ENCODE data around the gene CD70.

Gene CD70

GRCh38 chr19:6577476-6578125 lies 13.3 kb downstream of the CD70 start:
- Histone ChIP-seq H3K27me3 (ENCODE audit: insufficient read depth, insufficient read length) (no peaks in the 10 kb centered on the region), H3K9ac (ENCODE audit: insufficient read length, low read depth) (no peak overlapping the region), H3K4me1 (ENCODE audit: insufficient read depth, insufficient read length) (no peaks in the 10 kb centered on the region), H3K4me3 (ENCODE audit: insufficient read length, low read depth) (no peak overlapping the region), H3K9me3 (ENCODE audit: insufficient read depth, low read length) (peaks cover 22% of the 10 kb centered on the region), H3K36me3 (ENCODE audit: insufficient read depth, insufficient read length, low read length) (no peaks in the 10 kb centered on the region)
- TF ChIP-seq ZNF274 (IDR thresholded peaks at IDR 0.05; ENCODE audit: low read depth, low read length) (no peak), YY1 (IDR thresholded peaks at IDR 0.05; ENCODE audit: insufficient read depth, insufficient read length) (no peak), SUZ12 (IDR thresholded peaks at IDR 0.05; ENCODE audit: extremely low read depth, insufficient read depth, insufficient read length) (no peak)
- no peak for DNase-seq (ENCODE audit: low read depth, low spot score)

GRCh38 chr19:6576869-6577475 lies 14.0 kb downstream of the CD70 start:
- Histone ChIP-seq H3K36me3 (ENCODE audit: insufficient read depth, insufficient read length, low read length) (no peaks in the 10 kb centered on the region), H3K9ac (ENCODE audit: insufficient read length, low read depth) (no peak overlapping the region), H3K4me3 (ENCODE audit: insufficient read length, low read depth) (no peak overlapping the region), H3K27me3 (ENCODE audit: insufficient read depth, insufficient read length) (no peaks in the 10 kb centered on the region), H3K4me1 (ENCODE audit: insufficient read depth, insufficient read length) (no peaks in the 10 kb centered on the region), H3K9me3 (ENCODE audit: insufficient read depth, low read length) (peaks cover 22% of the 10 kb centered on the region)
- TF ChIP-seq YY1 (IDR thresholded peaks at IDR 0.05; ENCODE audit: insufficient read depth, insufficient read length) (no peak), SUZ12 (IDR thresholded peaks at IDR 0.05; ENCODE audit: extremely low read depth, insufficient read depth, insufficient read length) (no peak), ZNF274 (IDR thresholded peaks at IDR 0.05; ENCODE audit: low read depth, low read length) (no peak)
- DNase-seq (ENCODE audit: low read depth, low spot score) = no peak

GRCh38 chr19:6573350-6573749 lies 17.6 kb downstream of the CD70 start:
- H3K9ac ChIP-seq (ENCODE audit: insufficient read length, low read depth) = no peak overlapping the region
- H3K4me3 ChIP-seq (ENCODE audit: insufficient read length, low read depth) = no peak overlapping the region
- H3K9me3 ChIP-seq (ENCODE audit: insufficient read depth, low read length) = peaks cover 22% of the 10 kb centered on the region
- no peaks in the 10 kb centered on the region for H3K4me1 ChIP-seq (ENCODE audit: insufficient read depth, insufficient read length)
- TF ChIP-seq SUZ12 (IDR thresholded peaks at IDR 0.05; ENCODE audit: extremely low read depth, insufficient read depth, insufficient read length) (no peak), ZNF274 (IDR thresholded peaks at IDR 0.05; ENCODE audit: low read depth, low read length) (no peak), YY1 (IDR thresholded peaks at IDR 0.05; ENCODE audit: insufficient read depth, insufficient read length) (no peak)
- DNase-seq (ENCODE audit: low read depth, low spot score) = no peak
- H3K27me3 ChIP-seq (ENCODE audit: insufficient read depth, insufficient read length) = no peaks in the 10 kb centered on the region
- no peaks in the 10 kb centered on the region for H3K36me3 ChIP-seq (ENCODE audit: insufficient read depth, insufficient read length, low read length)

- Histone ChIP-seq H3K4me3 (ENCODE audit: insufficient read length, low read depth) (no peak overlapping the region), H3K4me1 (ENCODE audit: insufficient read depth, insufficient read length) (no peaks in the 10 kb centered on the region), H3K9me3 (ENCODE audit: insufficient read depth, low read length) (peaks cover 16% of the 10 kb centered on the region), H3K36me3 (ENCODE audit: insufficient read depth, insufficient read length, low read length) (no peaks in the 10 kb centered on the region), H3K27me3 (ENCODE audit: insufficient read depth, insufficient read length) (no peaks in the 10 kb centered on the region), H3K9ac (ENCODE audit: insufficient read length, low read depth) (no peak overlapping the region)
- TF ChIP-seq YY1 (IDR thresholded peaks at IDR 0.05; ENCODE audit: insufficient read depth, insufficient read length) (no peak), SUZ12 (IDR thresholded peaks at IDR 0.05; ENCODE audit: extremely low read depth, insufficient read depth, insufficient read length) (no peak), ZNF274 (IDR thresholded peaks at IDR 0.05; ENCODE audit: low read depth, low read length) (no peak)
- DNase-seq (ENCODE audit: low read depth, low spot score) = no peak
These were observed 18.7 kb downstream of the CD70 start for GRCh38 chr19:6572217-6572616.

- Histone ChIP-seq H3K9ac (ENCODE audit: insufficient read length, low read depth) (no peak overlapping the region), H3K27me3 (ENCODE audit: insufficient read depth, insufficient read length) (no peaks in the 10 kb centered on the region), H3K4me3 (ENCODE audit: insufficient read length, low read depth) (no peak overlapping the region), H3K9me3 (ENCODE audit: insufficient read depth, low read length) (peaks cover 16% of the 10 kb centered on the region; the same call in 1 of the 2 replicates), H3K4me1 (ENCODE audit: insufficient read depth, insufficient read length) (no peaks in the 10 kb centered on the region), H3K36me3 (ENCODE audit: insufficient read depth, insufficient read length, low read length) (no peaks in the 10 kb centered on the region)
- DNase-seq (ENCODE audit: low read depth, low spot score) = no peak
- TF ChIP-seq ZNF274 (IDR thresholded peaks at IDR 0.05; ENCODE audit: low read depth, low read length) (no peak), YY1 (IDR thresholded peaks at IDR 0.05; ENCODE audit: insufficient read depth, insufficient read length) (no peak), SUZ12 (IDR thresholded peaks at IDR 0.05; ENCODE audit: extremely low read depth, insufficient read depth, insufficient read length) (no peak)
These were observed 19.8 kb downstream of the CD70 start for GRCh38 chr19:6571167-6571566.

- TF ChIP-seq YY1 (IDR thresholded peaks at IDR 0.05; ENCODE audit: insufficient read depth, insufficient read length) = no peak
- no peak for TF ChIP-seq ZNF274 (IDR thresholded peaks at IDR 0.05; ENCODE audit: low read depth, low read length)
- no peak for TF ChIP-seq SUZ12 (IDR thresholded peaks at IDR 0.05; ENCODE audit: extremely low read depth, insufficient read depth, insufficient read length)
- no peak overlapping the region for H3K4me3 ChIP-seq (ENCODE audit: insufficient read length, low read depth)
- H3K9ac ChIP-seq (ENCODE audit: insufficient read length, low read depth) = no peak overlapping the region
- peaks cover 16% of the 10 kb centered on the region; the same call in 1 of the 2 replicates for H3K9me3 ChIP-seq (ENCODE audit: insufficient read depth, low read length)
- no peaks in the 10 kb centered on the region for H3K4me1 ChIP-seq (ENCODE audit: insufficient read depth, insufficient read length)
- H3K27me3 ChIP-seq (ENCODE audit: insufficient read depth, insufficient read length) = no peaks in the 10 kb centered on the region
- no peaks in the 10 kb centered on the region for H3K36me3 ChIP-seq (ENCODE audit: insufficient read depth, insufficient read length, low read length)
- DNase-seq (ENCODE audit: low read depth, low spot score) = no peak
These were observed 20.2 kb downstream of the CD70 start for GRCh38 chr19:6570764-6571163.

- no peak for TF ChIP-seq SUZ12 (IDR thresholded peaks at IDR 0.05; ENCODE audit: extremely low read depth, insufficient read depth, insufficient read length)
- no peak for TF ChIP-seq ZNF274 (IDR thresholded peaks at IDR 0.05; ENCODE audit: low read depth, low read length)
- no peak for TF ChIP-seq YY1 (IDR thresholded peaks at IDR 0.05; ENCODE audit: insufficient read depth, insufficient read length)
- no peaks in the 10 kb centered on the region for H3K36me3 ChIP-seq (ENCODE audit: insufficient read depth, insufficient read length, low read length)
- no peak overlapping the region for H3K4me3 ChIP-seq (ENCODE audit: insufficient read length, low read depth)
- no peak overlapping the region for H3K9ac ChIP-seq (ENCODE audit: insufficient read length, low read depth)
- DNase-seq (ENCODE audit: low read depth, low spot score) = no peak
- H3K27me3 ChIP-seq (ENCODE audit: insufficient read depth, insufficient read length) = no peaks in the 10 kb centered on the region
- peaks cover 26% of the 10 kb centered on the region; the same call in 1 of the 2 replicates for H3K9me3 ChIP-seq (ENCODE audit: insufficient read depth, low read length)
- no peaks in the 10 kb centered on the region for H3K4me1 ChIP-seq (ENCODE audit: insufficient read depth, insufficient read length)
These were observed 22.1 kb downstream of the CD70 start for GRCh38 chr19:6568816-6569215.

Data from NT2/D1 (cell line).